ENCODE measurements around the gene PRR33.

DNA sequence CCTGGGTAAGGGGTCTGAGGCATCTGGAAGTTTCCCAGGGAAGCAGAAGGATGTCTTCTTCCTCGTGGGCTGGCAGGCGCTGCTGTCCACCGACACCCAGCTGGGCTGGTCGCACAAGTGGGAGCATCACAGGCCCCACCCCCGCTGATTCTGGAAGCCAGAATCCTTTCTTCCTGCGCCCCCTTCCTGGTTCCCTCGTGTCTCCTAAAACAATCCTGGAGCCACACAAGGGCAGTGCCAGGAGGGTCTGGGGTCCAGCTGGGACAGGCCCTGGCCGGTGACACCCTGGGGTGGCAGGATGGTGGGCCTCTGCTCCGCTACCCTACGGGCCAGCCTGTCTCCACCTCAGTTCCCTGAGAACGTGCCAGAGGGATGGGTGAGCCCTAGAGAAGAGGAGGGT, 34.6 kb downstream of the PRR33 start:
- TF ChIP-seq POLR2A (IDR thresholded peaks at IDR 0.05; ENCODE audit: low read depth, low read length) (no peak), POLR2AphosphoS5 (IDR thresholded peaks at IDR 0.05; ENCODE audit: low read depth, low read length) (no peak), TAF1 (IDR thresholded peaks at IDR 0.05; ENCODE audit: low read depth, low read length) (no peak)
